GM18873 (cell line): ENCODE measurements around the gene MSL1.
A peak's percentile ranks its signal among the peaks of the same experiment; 100 is the strongest.
"Not testable (repeated sequence)": the region's sequence is repeated elsewhere in the genome, so short reads cannot be mapped to it uniquely, and the experiment has no call there.

Source experiments
- ATAC-seq: cut with Tn5 transposase; IDR thresholded peaks from one replicate; pipeline ENCODE4 v1.9.1; 2021; ENCODE audit warnings: mild to moderate bottlenecking, moderate library complexity, moderate number of reproducible peaks; ENCODE audit not compliant: unreplicated experiment, low FRiP score

MSL1 gene

GRCh38 chr17:40124279-40125141 lies 2.7 kb downstream of the MSL1 start:
- no peak for ATAC-seq

GRCh38 chr17:40129498-40129897 lies 7.7 kb downstream of the MSL1 start:
- no peak for ATAC-seq

GRCh38 chr17:40130352-40131042 lies 8.7 kb downstream of the MSL1 start:
- ATAC-seq, result no peak

- ATAC-seq, result no peak
These were observed 12.4 kb downstream of the MSL1 start for GRCh38 chr17:40134184-40134583.

GRCh38 chr17:40135817-40136216 lies 14.0 kb downstream of the MSL1 start:
- no peak for ATAC-seq

GRCh38 chr17:40139566-40140058 lies 17.8 kb downstream of the MSL1 start:
- peak; percentile 16 for ATAC-seq

- not testable (repeated sequence) for ATAC-seq
These were observed 21.4 kb downstream of the MSL1 start for GRCh38 chr17:40143166-40143565.

GRCh38 chr17:40145476-40145875 lies 23.7 kb downstream of the MSL1 start:
- ATAC-seq, result no peak

GRCh38 chr17:40148527-40148926 lies 26.8 kb downstream of the MSL1 start:
- no peak for ATAC-seq

GRCh38 chr17:40150276-40150675 lies 28.5 kb downstream of the MSL1 start:
- ATAC-seq, result no peak

- ATAC-seq, result no peak
These were observed 29.7 kb downstream of the MSL1 start for GRCh38 chr17:40151414-40151963.

- no peak for ATAC-seq
These were observed 31.9 kb downstream of the MSL1 start for GRCh38 chr17:40153603-40154236.

GRCh38 chr17:40157973-40158372 lies 36.2 kb downstream of the MSL1 start:
- no peak for ATAC-seq

- no peak for ATAC-seq
These were observed 36.8 kb downstream of the MSL1 start for GRCh38 chr17:40158438-40159013.

GRCh38 chr17:40159456-40159855 lies 37.7 kb downstream of the MSL1 start:
- no peak for ATAC-seq

GRCh38 chr17:40167685-40168261 lies 46.0 kb downstream of the MSL1 start:
- no peak for ATAC-seq

GRCh38 chr17:40168262-40168832 lies 46.6 kb downstream of the MSL1 start:
- no peak for ATAC-seq

- ATAC-seq, result no peak
These were observed 48.6 kb downstream of the MSL1 start for GRCh38 chr17:40170325-40170724.

- no peak for ATAC-seq
These were observed 50.0 kb downstream of the MSL1 start for GRCh38 chr17:40171750-40172149.
